GM18867 (cell line): Measurements from ENCODE around the gene GRIFIN.

ENCODE experiments used
- ATAC-seq: cut with Tn5 transposase; IDR thresholded peaks from one replicate; pipeline ENCODE4 v1.9.1; 2021; ENCODE audit warnings: mild to moderate bottlenecking, moderate library complexity; ENCODE audit not compliant: unreplicated experiment

GRIFIN gene

DNA sequence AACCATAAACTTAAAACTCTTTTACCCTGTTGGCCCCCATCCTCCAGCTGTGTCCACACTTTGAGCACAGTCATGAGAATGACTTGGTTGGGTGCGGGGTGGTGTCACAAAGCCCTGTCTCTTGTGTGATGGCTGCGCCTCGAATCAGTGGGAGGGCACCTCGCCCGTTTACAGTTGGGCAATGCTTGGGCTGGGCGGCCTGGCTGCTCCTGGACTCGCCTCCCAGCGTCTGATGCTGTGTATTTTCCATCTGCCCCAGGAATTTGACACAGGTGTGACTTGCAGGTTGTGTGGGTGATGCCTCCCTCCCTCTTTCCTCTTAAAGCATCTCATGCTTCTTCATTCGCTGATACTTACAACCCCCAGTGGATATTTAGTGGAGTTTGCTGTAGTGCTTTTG lies 39.1 kb downstream of the GRIFIN start:
- no peak for ATAC-seq

GRCh38 chr7:2436341-2437104 lies 39.7 kb downstream of the GRIFIN start:
- no peak for ATAC-seq

- no peak for ATAC-seq
Measured at GRCh38 chr7:2435146-2435545, 41.1 kb downstream of the GRIFIN start.

GRCh38 chr7:2433713-2434550 lies 42.3 kb downstream of the GRIFIN start:
- no peak for ATAC-seq

DNA sequence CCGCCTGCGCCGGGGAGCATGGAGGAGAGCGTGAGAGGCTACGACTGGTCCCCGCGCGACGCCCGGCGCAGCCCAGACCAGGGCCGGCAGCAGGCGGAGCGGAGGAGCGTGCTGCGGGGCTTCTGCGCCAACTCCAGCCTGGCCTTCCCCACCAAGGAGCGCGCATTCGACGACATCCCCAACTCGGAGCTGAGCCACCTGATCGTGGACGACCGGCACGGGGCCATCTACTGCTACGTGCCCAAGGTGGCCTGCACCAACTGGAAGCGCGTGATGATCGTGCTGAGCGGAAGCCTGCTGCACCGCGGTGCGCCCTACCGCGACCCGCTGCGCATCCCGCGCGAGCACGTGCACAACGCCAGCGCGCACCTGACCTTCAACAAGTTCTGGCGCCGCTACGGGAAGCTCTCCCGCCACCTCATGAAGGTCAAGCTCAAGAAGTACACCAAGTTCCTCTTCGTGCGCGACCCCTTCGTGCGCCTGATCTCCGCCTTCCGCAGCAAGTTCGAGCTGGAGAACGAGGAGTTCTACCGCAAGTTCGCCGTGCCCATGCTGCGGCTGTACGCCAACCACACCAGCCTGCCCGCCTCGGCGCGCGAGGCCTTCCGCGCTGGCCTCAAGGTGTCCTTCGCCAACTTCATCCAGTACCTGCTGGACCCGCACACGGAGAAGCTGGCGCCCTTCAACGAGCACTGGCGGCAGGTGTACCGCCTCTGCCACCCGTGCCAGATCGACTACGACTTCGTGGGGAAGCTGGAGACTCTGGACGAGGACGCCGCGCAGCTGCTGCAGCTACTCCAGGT lies 43.1 kb downstream of the GRIFIN start:
- no peak for ATAC-seq

DNA sequence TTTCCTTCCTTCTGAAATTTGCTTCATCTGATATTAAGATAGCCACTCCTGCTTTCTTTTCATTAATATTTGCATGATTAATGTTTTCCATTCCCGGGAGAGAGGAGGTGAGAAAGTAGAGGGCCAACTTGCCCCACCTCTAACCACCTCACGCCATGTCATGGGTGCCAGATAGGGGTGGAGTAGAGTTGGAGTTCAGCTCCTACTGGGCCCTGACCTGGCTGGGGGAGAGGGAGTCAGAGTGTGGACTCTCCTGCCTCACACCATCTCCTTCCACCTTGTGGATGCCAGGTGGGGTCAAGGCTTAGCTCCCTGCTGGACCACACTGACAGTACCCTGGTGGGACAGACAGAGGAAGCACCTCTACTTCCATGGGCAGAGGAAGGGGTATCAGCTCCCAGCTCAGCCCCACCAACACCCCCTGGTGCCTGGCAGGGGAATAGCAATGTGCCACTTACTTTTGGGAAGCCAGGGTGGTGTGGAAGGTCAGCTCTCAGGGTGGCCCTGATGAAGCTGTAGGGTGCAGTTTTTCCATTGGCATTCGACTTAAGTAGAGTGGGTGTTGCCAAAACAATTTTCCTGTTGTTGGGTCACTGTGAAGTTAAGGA lies 44.8 kb downstream of the GRIFIN start:
- ATAC-seq = no peak

DNA sequence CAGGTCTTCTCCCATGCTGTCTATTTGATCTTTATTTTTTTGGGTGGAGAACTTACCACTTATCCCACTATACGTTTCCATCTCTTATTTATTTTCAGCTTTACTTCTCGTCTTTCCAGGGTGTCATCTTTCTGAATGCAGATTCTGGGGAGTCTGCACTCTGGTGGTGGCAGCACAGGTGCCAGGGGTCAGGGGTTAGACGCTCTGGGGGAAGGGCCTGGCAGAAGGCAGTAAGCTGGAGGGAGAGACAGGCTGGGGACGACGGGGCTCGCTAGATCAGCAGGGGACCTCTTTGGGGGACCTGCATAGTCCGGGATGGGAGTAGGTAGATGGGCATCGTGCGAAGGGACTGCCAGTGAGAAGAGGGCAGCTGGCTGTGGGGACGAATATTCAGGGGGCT lies 50.4 kb downstream of the GRIFIN start:
- no peak for ATAC-seq
